Right forelimb (tissue), 1 donor: ENCODE results near the gene OPN4.

Source experiments
- DNase-seq: peaks from one replicate; pipeline ENCODE4 v3.0.0-alpha.2; 2018

Gene OPN4

GRCh38 chr10:86699991-86700840 lies 45.9 kb downstream of the OPN4 start:
- peak; percentile 13 for DNase-seq

GRCh38 chr10:86700851-86701617 lies 46.7 kb downstream of the OPN4 start:
- DNase-seq: no peak

- DNase-seq: no peak
Observed at GRCh38 chr10:86703176-86703575, 48.8 kb downstream of the OPN4 start.

- no peak for DNase-seq
Observed at GRCh38 chr10:86705139-86705538, 50.8 kb downstream of the OPN4 start.

GRCh38 chr10:86705905-86706304 lies 51.6 kb downstream of the OPN4 start:
- DNase-seq: no peak

GRCh38 chr10:86706401-86706841 lies 52.1 kb downstream of the OPN4 start:
- no peak for DNase-seq

- no peak for DNase-seq
Observed at GRCh38 chr10:86706977-86707376, 52.6 kb downstream of the OPN4 start.

- no peak for DNase-seq
Observed at GRCh38 chr10:86707505-86707904, 53.2 kb downstream of the OPN4 start.

- no peak for DNase-seq
Observed at GRCh38 chr10:86708068-86708782, 53.9 kb downstream of the OPN4 start.

- DNase-seq: no peak
Observed at GRCh38 chr10:86708783-86709380, 54.5 kb downstream of the OPN4 start.

GRCh38 chr10:86709396-86710185 lies 55.2 kb downstream of the OPN4 start:
- no peak for DNase-seq

- peak; percentile 95 for DNase-seq
Observed at GRCh38 chr10:86710987-86711512, 56.7 kb downstream of the OPN4 start.

GRCh38 chr10:86711513-86712316 lies 57.4 kb downstream of the OPN4 start:
- DNase-seq: peak; percentile 80

- no peak for DNase-seq
Observed at GRCh38 chr10:86712317-86712707, 58.0 kb downstream of the OPN4 start.

- DNase-seq: no peak
Observed at GRCh38 chr10:86715156-86715795, 60.9 kb downstream of the OPN4 start.

- DNase-seq: no peak
Observed at GRCh38 chr10:86715836-86716235, 61.5 kb downstream of the OPN4 start.
